MM.1S (cell line): Measurements from ENCODE around the gene SOCS4.

Experiments used
- EZH2 ChIP-seq: fragments of 300-600 bp; sonication (generic); optimal IDR thresholded peaks from 2 replicates; pipeline ENCODE3; 2017; ENCODE audit warnings: low read depth, mild to moderate bottlenecking, antibody characterized with exemption, low read length, mixed read lengths
- TF ChIP-seq, protein P1 (sequence below): fragments of 300-600 bp; sonication (generic); IDR thresholded peaks from 2 replicates; pipeline ENCODE4 v1.5.1; 2016; ENCODE audit warnings: antibody characterized with exemption, low read length, mixed read lengths

GRCh38 chr14:55054098-55054497 lies 27.1 kb downstream of the SOCS4 start:
- TF ChIP-seq, protein P1, sequence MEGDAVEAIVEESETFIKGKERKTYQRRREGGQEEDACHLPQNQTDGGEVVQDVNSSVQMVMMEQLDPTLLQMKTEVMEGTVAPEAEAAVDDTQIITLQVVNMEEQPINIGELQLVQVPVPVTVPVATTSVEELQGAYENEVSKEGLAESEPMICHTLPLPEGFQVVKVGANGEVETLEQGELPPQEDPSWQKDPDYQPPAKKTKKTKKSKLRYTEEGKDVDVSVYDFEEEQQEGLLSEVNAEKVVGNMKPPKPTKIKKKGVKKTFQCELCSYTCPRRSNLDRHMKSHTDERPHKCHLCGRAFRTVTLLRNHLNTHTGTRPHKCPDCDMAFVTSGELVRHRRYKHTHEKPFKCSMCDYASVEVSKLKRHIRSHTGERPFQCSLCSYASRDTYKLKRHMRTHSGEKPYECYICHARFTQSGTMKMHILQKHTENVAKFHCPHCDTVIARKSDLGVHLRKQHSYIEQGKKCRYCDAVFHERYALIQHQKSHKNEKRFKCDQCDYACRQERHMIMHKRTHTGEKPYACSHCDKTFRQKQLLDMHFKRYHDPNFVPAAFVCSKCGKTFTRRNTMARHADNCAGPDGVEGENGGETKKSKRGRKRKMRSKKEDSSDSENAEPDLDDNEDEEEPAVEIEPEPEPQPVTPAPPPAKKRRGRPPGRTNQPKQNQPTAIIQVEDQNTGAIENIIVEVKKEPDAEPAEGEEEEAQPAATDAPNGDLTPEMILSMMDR: no peak
- no peak for TF ChIP-seq EZH2
